ENCODE results near the gene FOS.

Gene FOS

GRCh38 chr14:75322746-75323145 is 44.1 kb downstream of the FOS start:
- DNase-seq: no peak

- DNase-seq: no peak
Measured at GRCh38 chr14:75323571-75323970, 44.9 kb downstream of the FOS start.

- DNase-seq: no peak
Measured at GRCh38 chr14:75328558-75329155, 50.0 kb downstream of the FOS start.

GRCh38 chr14:75329369-75329768 is 50.7 kb downstream of the FOS start:
- no peak for DNase-seq

- no peak for DNase-seq
Measured at GRCh38 chr14:75331471-75331870, 52.8 kb downstream of the FOS start.
